GM12878 (cell line): Measurements from ENCODE around the gene DNMT3B. TPM values are rescaled to one million over a fixed set of nuclear protein-coding genes. Genes with fewer than 3 reads are reported as not detected.
A peak's percentile ranks its signal among the peaks of the same experiment; 100 is the strongest.

Experiments used
- ATAC-seq: fragments of 200-7000 bp; cut with Tn5 transposase; 3 replicates; pipeline ENCODE4 v1.9.1; 2020; ENCODE audit warnings: mild to moderate bottlenecking, moderate library complexity
- BruUV-seq: library from RNA; stranded (reverse); fragments of 400-500 nt; replicated peaks from 2 replicates; lab custom pipeline; 2021; lab: Mats Ljungman, UMichigan
- CTCF ChIA-PET: fragments of 300-600 bp; sonication (Branson Sonifier 250); formaldehyde crosslinking; extraction: SDS; loops from one replicate; lab custom pipeline; 2021; ENCODE audit warnings: inconsistent platforms; lab: Yijun Ruan, JAX
- POLR2A ChIA-PET: fragments of 350-600 bp; formaldehyde crosslinking; extraction: SDS; loops from one replicate; lab custom pipeline; 2021; ENCODE audit warnings: inconsistent platforms; lab: Charles Lee
- RAD21 ChIA-PET: fragments of 300-600 bp; sonication (Branson Sonifier 250); formaldehyde crosslinking; loops from one replicate; lab custom pipeline; 2023; ENCODE audit warnings: antibody characterized with exemption; ENCODE audit not compliant: unreplicated experiment; lab: Charles Lee
- SMC1A ChIA-PET: fragments of 300-600 bp; sonication (Branson Sonifier 250); formaldehyde crosslinking; loops from one replicate; lab custom pipeline; 2023; ENCODE audit not compliant: unreplicated experiment, uncharacterized antibody; lab: Charles Lee
- DNase-seq: peaks from one replicate; pipeline ENCODE4 v3.0.0-alpha.2; 2011; ENCODE audit warnings: low read depth, low spot score
- FAIRE-seq: peaks from 3 replicates; lab custom pipeline; 2011; peaks lifted over from hg19 to GRCh38; lab: Jason Lieb, UNC
- H2AFZ ChIP-seq: 2 replicates; pipeline ENCODE4 v1.6.0; 2011; ENCODE audit warnings: low read depth, low read length, control low read depth; ENCODE audit not compliant: control insufficient read depth
- H3K27ac ChIP-seq: 2 replicates; pipeline ENCODE4 v1.5.1; 2011; ENCODE audit warnings: control low read depth; ENCODE audit not compliant: control insufficient read depth, insufficient read depth
- H3K27me3 ChIP-seq, 2 experiments: replicated peaks in 1 of 2; 2 replicates each; pipeline versions ENCODE4 v1.6.0 to v1.6.1; 2011; ENCODE audit warnings: low read length in 1 of 2; ENCODE audit not compliant: control insufficient read depth in 2 of 2, insufficient read depth in 2 of 2
- H3K36me3 ChIP-seq, 2 experiments: 2 replicates each; pipeline ENCODE4 v1.5.1; 2011; ENCODE audit warnings: low read length in 1 of 2; ENCODE audit not compliant: control insufficient read depth in 2 of 2, insufficient read depth in 2 of 2
- H3K4me1 ChIP-seq: 2 replicates; pipeline ENCODE4 v1.6.1; 2011; ENCODE audit warnings: mild to moderate bottlenecking, low read length, moderate library complexity, mixed read lengths; ENCODE audit not compliant: control insufficient read depth, insufficient read depth
- H3K4me2 ChIP-seq: 2 replicates; pipeline ENCODE4 v1.6.0; 2011; ENCODE audit warnings: control low read depth; ENCODE audit not compliant: control insufficient read depth, insufficient read depth
- H3K4me3 ChIP-seq: fragments of 200-600 bp; sonication (generic); 2 replicates; pipeline ENCODE4 v1.5.1; 2016
- H3K79me2 ChIP-seq: 2 replicates; pipeline ENCODE4 v1.6.0; 2011; ENCODE audit warnings: low read length; ENCODE audit not compliant: control insufficient read depth, insufficient read depth
- H3K9ac ChIP-seq: 2 replicates; pipeline ENCODE4 v1.8.0; 2011; ENCODE audit warnings: low read length, control low read depth, mixed read lengths; ENCODE audit not compliant: control insufficient read depth, insufficient read depth
- H3K9me3 ChIP-seq: replicated peaks from 3 replicates; pipeline ENCODE4 v1.5.1; 2011; ENCODE audit warnings: mild to moderate bottlenecking, low read length; ENCODE audit not compliant: control insufficient read depth, insufficient read depth
- H4K20me1 ChIP-seq: 2 replicates; pipeline ENCODE4 v1.6.0; 2011; ENCODE audit not compliant: control insufficient read depth, insufficient read depth
- ATF3 ChIP-seq: IDR thresholded peaks from 2 replicates; pipeline ENCODE4 v1.6.1; 2011; ENCODE audit warnings: low read depth, mild to moderate bottlenecking, low read length, moderate library complexity, borderline replicate concordance; ENCODE audit errors: extremely low read depth
- POLR2AphosphoS5 ChIP-seq: IDR thresholded peaks from 2 replicates; pipeline ENCODE4 v1.6.1; 2011; ENCODE audit warnings: mild to moderate bottlenecking, low read length, inconsistent platforms
- REST ChIP-seq: IDR thresholded peaks from 2 replicates; pipeline ENCODE4 v1.6.1; 2012; ENCODE audit warnings: mild to moderate bottlenecking, low read depth, low read length
- WGBS: methylation state at CpG from one replicate; pipeline ENCODE4 v1.1.6; 2016; ENCODE audit warnings: low lambda C conversion rate; ENCODE audit not compliant: insufficient replicate concordance, insufficient coverage; ENCODE audit errors: missing lambda C conversion rate; 5-methylcytosine and 5-hydroxymethylcytosine counted together
- in situ Hi-C: fragments of 300-500 bp; cut with MboI; formaldehyde crosslinking; loops from 9 replicates; pipeline ENCODE4 v1.14.3; 2018; ENCODE audit warnings: mixed read lengths
- intact Hi-C: fragments of 100-400 bp; cut with micrococcal nuclease; formaldehyde crosslinking; loops from one replicate; pipeline ENCODE4 v1.14.2; 2022; ENCODE audit not compliant: unreplicated experiment
- polyA plus RNA-seq, 11 experiments: library from polyadenylated mRNA; depleted of rRNA in 4 of 11; unstranded in 6 of 11; stranded (reverse) in 5 of 11; fragments of >200 nt; fragmentation: Nextera tagmentation in 4 of 11; fragmentation: Illumina TruSeq in 1 of 11; extraction: Ambion mirVana in 4 of 11; extraction: Trizol in 1 of 11; gene quantifications; 1 replicate in 1 of 11; 2 replicates in 10 of 11; pipeline versions ENCODE4 v1.2.1 to v1.2.3, GENCODE V29; 2011 to 2016; ENCODE audit warnings: inconsistent platforms in 2 of 11, missing spikeins in 2 of 11, low read depth in 1 of 11
- total RNA-seq, 4 experiments: library from RNA; depleted of rRNA in 3 of 4; stranded (reverse); fragments of >200 nt in 3 of 4; fragmentation: Illumina TruSeq in 1 of 4; extraction: Trizol in 1 of 4; gene quantifications; 2 replicates each; pipeline versions ENCODE4 v1.2.1 to v1.2.3, GENCODE V29; 2013 to 2021

Gene DNMT3B
- total and polyA plus RNA-seq, 10 of the 15 experiments (the other 5 are each of a cell fraction or from before 2014, with no cell fraction given), result 0.23 to 1.9 (median 1.1) TPM

- intact Hi-C loops (no loop called here), in situ Hi-C loops (no loop called here)
- 98% methylated on average over 6 of the region's 6 CpGs for WGBS
- CTCF ChIA-PET, result no interaction called here
- DNase-seq (no peak), FAIRE-seq (no peak), ATAC-seq (no peak)
- Histone ChIP-seq H3K4me2 (no peak overlapping the region), H2AFZ (no peak overlapping the region), H3K4me3 (no peak overlapping the region), H4K20me1 (no peaks in the 10 kb centered on the region), H3K79me2 (no peaks in the 10 kb centered on the region), H3K27me3 (no peaks in the 10 kb centered on the region), H3K9ac (no peak overlapping the region), H3K36me3 (peaks cover 7 to 48% of the 10 kb centered on the region in 2 experiments), H3K4me1 (no peaks in the 10 kb centered on the region), H3K9me3 (no peaks in the 10 kb centered on the region), H3K27ac (no peak overlapping the region)
- 0 out of 2 replicates have a peak, but pooled peaks have one; percentile 18 for TF ChIP-seq POLR2AphosphoS5
- TF ChIP-seq ATF3, result no peak
- no peak for TF ChIP-seq REST
- RAD21 ChIA-PET, result no interaction called here
- BruUV-seq, result no TSS peak
- SMC1A ChIA-PET, result interaction anchor here (0.6 kb wide), 1 partner anchor 175 kb away, joined by 3 read pairs; no protein-coding TSS in a partner anchor
- POLR2A ChIA-PET, result no interaction called here
Measured at GRCh38 chr20:32849577-32849976, 87.4 kb downstream of the DNMT3B start.
